ENCODE measurements around the gene GNG10.
A peak's percentile ranks its signal among the peaks of the same experiment; 100 is the strongest.

Gene GNG10

GRCh38 chr9:111627260-111627963 is 34.0 kb upstream of the GNG10 start:
- H3K27ac Mint-ChIP-seq = peak overlapping the region in 1 of 3 experiments; percentile 65
- H3K4me3 Mint-ChIP-seq = no peak overlapping the region
- H3K9me3 Mint-ChIP-seq = no peaks in the 10 kb centered on the region
- TF ChIP-seq, protein P1, sequence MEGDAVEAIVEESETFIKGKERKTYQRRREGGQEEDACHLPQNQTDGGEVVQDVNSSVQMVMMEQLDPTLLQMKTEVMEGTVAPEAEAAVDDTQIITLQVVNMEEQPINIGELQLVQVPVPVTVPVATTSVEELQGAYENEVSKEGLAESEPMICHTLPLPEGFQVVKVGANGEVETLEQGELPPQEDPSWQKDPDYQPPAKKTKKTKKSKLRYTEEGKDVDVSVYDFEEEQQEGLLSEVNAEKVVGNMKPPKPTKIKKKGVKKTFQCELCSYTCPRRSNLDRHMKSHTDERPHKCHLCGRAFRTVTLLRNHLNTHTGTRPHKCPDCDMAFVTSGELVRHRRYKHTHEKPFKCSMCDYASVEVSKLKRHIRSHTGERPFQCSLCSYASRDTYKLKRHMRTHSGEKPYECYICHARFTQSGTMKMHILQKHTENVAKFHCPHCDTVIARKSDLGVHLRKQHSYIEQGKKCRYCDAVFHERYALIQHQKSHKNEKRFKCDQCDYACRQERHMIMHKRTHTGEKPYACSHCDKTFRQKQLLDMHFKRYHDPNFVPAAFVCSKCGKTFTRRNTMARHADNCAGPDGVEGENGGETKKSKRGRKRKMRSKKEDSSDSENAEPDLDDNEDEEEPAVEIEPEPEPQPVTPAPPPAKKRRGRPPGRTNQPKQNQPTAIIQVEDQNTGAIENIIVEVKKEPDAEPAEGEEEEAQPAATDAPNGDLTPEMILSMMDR (IDR thresholded peaks at IDR 0.05; ENCODE audit: unreplicated experiment in 3 of 3) = no peak
- peaks cover 15% of the 10 kb centered on the region for H3K4me1 Mint-ChIP-seq
- no peaks in the 10 kb centered on the region for H3K36me3 Mint-ChIP-seq (ENCODE audit: low read depth)
- peaks cover 3% of the 10 kb centered on the region for H3K27me3 Mint-ChIP-seq (ENCODE audit: low read depth)

- Mint-ChIP-seq H3K4me1 (peaks cover 25% of the 10 kb centered on the region), H3K9me3 (no peaks in the 10 kb centered on the region), H3K27me3 (ENCODE audit: low read depth) (no peaks in the 10 kb centered on the region), H3K36me3 (ENCODE audit: low read depth) (peaks cover 6% of the 10 kb centered on the region), H3K27ac (no peak overlapping the region), H3K4me3 (no peak overlapping the region)
- TF ChIP-seq, protein P1 (IDR thresholded peaks at IDR 0.05; ENCODE audit: unreplicated experiment in 3 of 3) = no peak
Measured at GRCh38 chr9:111628411-111628810, 33.0 kb upstream of the GNG10 start.

- Mint-ChIP-seq H3K4me1 (peaks cover 38% of the 10 kb centered on the region), H3K36me3 (ENCODE audit: low read depth) (peaks cover 11% of the 10 kb centered on the region), H3K4me3 (peak overlapping the region; percentile 94 to 97 (median 96)), H3K9me3 (no peaks in the 10 kb centered on the region), H3K27me3 (ENCODE audit: low read depth) (no peaks in the 10 kb centered on the region), H3K27ac (peak overlapping the region; percentile 84 to 93 (median 86))
- TF ChIP-seq, protein P1 (IDR thresholded peaks at IDR 0.05; ENCODE audit: unreplicated experiment in 3 of 3) = no peak
Measured at GRCh38 chr9:111630182-111630963, 31.0 kb upstream of the GNG10 start.

DNA sequence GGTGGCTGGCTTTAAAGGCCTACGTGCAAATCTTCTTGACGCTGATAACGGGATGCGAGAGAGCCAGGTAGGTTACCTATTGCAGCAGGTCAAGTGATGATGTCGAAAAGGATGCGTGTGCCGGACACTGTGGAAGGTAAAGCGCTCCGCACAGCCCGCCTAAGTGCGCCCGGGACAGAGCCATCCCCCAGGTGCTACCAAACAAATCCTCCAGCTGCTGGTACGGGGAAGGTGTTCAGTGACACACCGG is 30.5 kb upstream of the GNG10 start:
- TF ChIP-seq, protein P1 (IDR thresholded peaks at IDR 0.05; ENCODE audit: unreplicated experiment in 3 of 3) = no peak
- Mint-ChIP-seq H3K4me3 (peak overlapping the region; percentile 94 to 97 (median 96)), H3K36me3 (ENCODE audit: low read depth) (peaks cover 11% of the 10 kb centered on the region), H3K27me3 (ENCODE audit: low read depth) (no peaks in the 10 kb centered on the region), H3K4me1 (peaks cover 38% of the 10 kb centered on the region), H3K9me3 (no peaks in the 10 kb centered on the region), H3K27ac (peak overlapping the region; percentile 84 to 93 (median 86))

DNA sequence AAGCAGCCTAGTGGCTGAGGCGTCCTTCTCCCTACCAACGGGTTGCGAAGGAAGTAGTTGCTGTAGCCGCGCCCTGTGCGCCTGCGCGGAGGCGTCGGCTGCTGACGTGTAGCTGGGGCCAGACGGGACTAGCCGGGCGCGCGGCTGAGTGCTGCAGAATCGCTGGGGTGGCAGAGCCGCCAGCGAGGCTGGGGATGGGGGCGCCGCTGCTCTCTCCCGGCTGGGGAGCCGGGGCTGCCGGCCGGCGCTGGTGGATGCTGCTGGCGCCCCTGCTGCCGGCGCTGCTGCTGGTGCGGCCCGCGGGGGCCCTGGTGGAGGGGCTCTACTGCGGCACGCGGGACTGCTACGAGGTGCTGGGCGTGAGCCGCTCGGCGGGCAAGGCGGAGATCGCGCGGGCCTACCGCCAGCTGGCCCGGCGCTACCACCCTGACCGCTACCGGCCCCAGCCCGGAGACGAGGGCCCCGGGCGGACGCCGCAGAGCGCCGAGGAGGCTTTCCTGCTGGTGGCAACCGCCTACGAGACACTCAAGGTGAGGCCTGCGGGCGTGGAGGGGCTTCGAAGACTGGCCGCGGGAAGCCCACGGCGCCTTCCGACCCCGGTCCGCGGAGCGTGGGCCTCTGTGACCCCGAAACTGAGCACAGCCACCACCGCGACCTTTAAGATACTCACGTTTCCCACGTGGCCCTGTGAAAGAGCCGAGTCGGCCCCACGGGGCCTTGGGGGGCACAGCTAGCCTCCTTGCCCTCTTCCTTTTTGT is 30.0 kb upstream of the GNG10 start, which contains the start of gene DNAJC25:
TSS of gene DNAJC25 (plus strand) at position 121 of the 758 bp plus-strand sequence. CDS start at position 195, 74 bp downstream.
- Mint-ChIP-seq H3K4me1 (peaks cover 38% of the 10 kb centered on the region), H3K27ac (peak within 1 kb of the TSS; percentile 84 to 95 (median 87)), H3K9me3 (no peaks in the 10 kb centered on the region), H3K27me3 (ENCODE audit: low read depth) (no peaks in the 10 kb centered on the region), H3K36me3 (ENCODE audit: low read depth) (peaks cover 11% of the 10 kb centered on the region), H3K4me3 (peak within 1 kb of the TSS; percentile 94 to 97 (median 96))
- TF ChIP-seq, protein P1 (IDR thresholded peaks at IDR 0.05; ENCODE audit: unreplicated experiment in 3 of 3) = no peak
